Esophagus (tissue), 2 donors: ENCODE results near the gene SHE. TPM values are rescaled to one million over a fixed set of nuclear protein-coding genes. Genes with fewer than 3 reads are reported as not detected.
"Not testable (repeated sequence)": the region's sequence is repeated elsewhere in the genome, so short reads cannot be mapped to it uniquely, and the experiment has no call there.

Experiments
- H3K27ac ChIP-seq, 2 donors: one replicate each; pipeline ENCODE4 v1.5.1; 2013; ENCODE audit warnings: low read depth in 2 of 2, mild to moderate bottlenecking in 2 of 2, inconsistent platforms in 1 of 2, low read length in 1 of 2, moderate library complexity in 1 of 2
- H3K27me3 ChIP-seq, 2 donors: one replicate each; pipeline ENCODE4 v1.6.1; 2013; ENCODE audit warnings: low read length in 2 of 2, control low read depth in 1 of 2, mild to moderate bottlenecking in 1 of 2; ENCODE audit not compliant: insufficient read depth in 2 of 2, control insufficient read depth in 1 of 2
- H3K36me3 ChIP-seq, 2 donors: one replicate each; pipeline ENCODE4 v1.6.1; 2013; ENCODE audit warnings: low read length in 1 of 2; ENCODE audit not compliant: control insufficient read depth in 2 of 2, insufficient read depth in 2 of 2
- H3K4me1 ChIP-seq, 2 donors: one replicate each; pipeline ENCODE4 v1.6.1; 2013; ENCODE audit warnings: low read length in 1 of 2; ENCODE audit not compliant: control insufficient read depth in 2 of 2, insufficient read depth in 2 of 2
- H3K4me3 ChIP-seq, 2 donors: one replicate each; pipeline ENCODE4 v1.5.1; 2013; ENCODE audit warnings: low read length in 2 of 2, mild to moderate bottlenecking in 2 of 2, low read depth in 1 of 2, moderate library complexity in 1 of 2
- H3K9me3 ChIP-seq, 2 donors: one replicate each; pipeline ENCODE4 v1.6.1; 2013; ENCODE audit warnings: mild to moderate bottlenecking in 2 of 2, low read depth in 1 of 2, low read length in 1 of 2, moderate library complexity in 1 of 2; ENCODE audit not compliant: control insufficient read depth in 2 of 2, insufficient read depth in 1 of 2
- WGBS, 2 donors: extraction: QIAGEN DNeasy Blood & Tissue Kit; methylation state at CpG; one replicate each; pipeline ENCODE4 v1.1.7; 2013; 5-methylcytosine and 5-hydroxymethylcytosine counted together
- polyA plus RNA-seq, 2 donors: library from polyadenylated mRNA; stranded (reverse); fragments of 200-250 nt; gene quantifications; one replicate each; pipeline ENCODE4 v1.2.3, GENCODE V29; 2013
- donor health status: healthy with polysubstance abuse.
- donor health status: Bipolar disorder and iron deficiency.

SHE gene
- polyA plus RNA-seq, 2 donors, result 1.5 to 2.1 TPM

DNA sequence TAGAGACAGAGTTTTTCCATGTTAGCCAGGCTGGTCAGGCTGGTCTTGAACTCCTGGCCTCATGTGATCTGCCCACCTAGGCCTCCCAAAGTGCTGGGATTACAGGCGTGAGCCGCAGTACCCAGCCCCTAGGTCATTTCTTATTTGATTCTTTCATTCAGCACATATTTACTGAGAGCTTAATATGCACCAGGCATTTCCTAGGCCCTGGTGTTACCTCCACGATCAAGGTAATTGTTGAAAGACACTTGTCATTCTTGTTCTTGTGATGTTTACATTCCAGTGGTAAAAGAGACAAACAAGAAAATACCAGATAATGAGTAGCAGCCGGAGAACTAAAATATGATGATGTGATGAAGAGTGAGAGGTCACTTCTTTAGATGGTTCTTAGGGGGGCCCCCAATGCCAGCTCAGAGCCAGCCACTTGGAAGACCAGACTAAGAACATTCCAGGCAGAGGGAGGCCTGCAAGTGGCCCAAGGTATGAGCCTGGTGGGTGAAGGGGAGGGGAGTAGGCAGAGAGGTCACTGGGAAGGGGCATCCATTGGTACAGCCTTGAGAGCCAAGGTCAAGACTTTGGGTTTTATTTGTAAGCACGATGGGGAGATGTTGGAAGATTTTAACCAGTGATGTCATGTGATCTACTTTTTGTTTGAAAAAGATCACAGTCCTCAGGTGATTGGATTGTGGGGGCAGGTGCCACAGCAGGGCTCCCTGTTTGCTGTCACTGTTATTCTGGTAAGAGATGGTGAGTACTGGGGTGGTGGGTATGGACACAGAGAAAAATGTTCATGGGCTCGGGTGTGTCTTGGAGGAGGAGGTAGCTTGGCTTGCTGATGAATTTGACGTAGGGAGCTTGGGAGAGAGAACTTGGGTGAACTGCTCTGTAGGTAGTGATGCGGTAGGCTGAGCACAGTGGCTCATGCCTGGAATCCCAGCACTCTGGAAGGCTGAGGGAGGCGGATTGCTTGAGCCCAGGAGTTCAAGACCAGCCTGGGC lies 37.6 kb upstream of the SHE start:
- Histone ChIP-seq H3K27ac (no peak overlapping the region), H3K4me3 (no peak overlapping the region)

DNA sequence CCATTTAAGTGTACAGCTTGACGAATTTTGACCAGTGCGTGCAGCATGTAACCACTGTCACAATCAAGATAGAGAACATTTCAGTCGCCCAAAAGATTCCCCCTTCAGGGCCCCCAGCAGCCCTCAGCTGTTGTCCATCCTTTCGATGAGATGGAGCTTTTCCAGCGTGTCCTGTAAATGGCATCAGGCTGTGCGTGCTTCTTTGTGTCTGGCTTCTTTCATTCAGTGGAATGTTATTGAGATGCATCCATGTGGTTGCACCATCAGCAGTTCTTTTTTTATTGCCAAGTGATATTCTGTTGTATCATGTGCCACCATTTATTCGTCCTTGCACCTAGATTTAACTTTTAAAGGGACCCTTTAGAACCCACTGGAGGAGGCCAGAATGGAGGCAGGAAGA lies 34.4 kb upstream of the SHE start:
- H3K9me3 ChIP-seq, result no peaks in the 10 kb centered on the region
- H3K27ac ChIP-seq, result no peak overlapping the region
- WGBS, 2 donors, result 79 to 84% methylated on average over 7 of the region's 7 CpGs
- H3K4me1 ChIP-seq, result no peaks in the 10 kb centered on the region
- H3K36me3 ChIP-seq, result no peaks in the 10 kb centered on the region
- no peak overlapping the region for H3K4me3 ChIP-seq
- peaks cover 0 to 3% of the 10 kb centered on the region in 2 donors for H3K27me3 ChIP-seq

More for the DNA sequence above, 37.6 kb upstream of the SHE start:
- no peaks in the 10 kb centered on the region for H3K9me3 ChIP-seq
- H3K36me3 ChIP-seq, result no peaks in the 10 kb centered on the region
- peaks cover 0 to 3% of the 10 kb centered on the region in 2 donors for H3K27me3 ChIP-seq
- WGBS, 2 donors, result 78 to 84% methylated on average over 9 of the region's 9 CpGs
- peaks cover 0 to 3% of the 10 kb centered on the region in 2 donors for H3K4me1 ChIP-seq

DNA sequence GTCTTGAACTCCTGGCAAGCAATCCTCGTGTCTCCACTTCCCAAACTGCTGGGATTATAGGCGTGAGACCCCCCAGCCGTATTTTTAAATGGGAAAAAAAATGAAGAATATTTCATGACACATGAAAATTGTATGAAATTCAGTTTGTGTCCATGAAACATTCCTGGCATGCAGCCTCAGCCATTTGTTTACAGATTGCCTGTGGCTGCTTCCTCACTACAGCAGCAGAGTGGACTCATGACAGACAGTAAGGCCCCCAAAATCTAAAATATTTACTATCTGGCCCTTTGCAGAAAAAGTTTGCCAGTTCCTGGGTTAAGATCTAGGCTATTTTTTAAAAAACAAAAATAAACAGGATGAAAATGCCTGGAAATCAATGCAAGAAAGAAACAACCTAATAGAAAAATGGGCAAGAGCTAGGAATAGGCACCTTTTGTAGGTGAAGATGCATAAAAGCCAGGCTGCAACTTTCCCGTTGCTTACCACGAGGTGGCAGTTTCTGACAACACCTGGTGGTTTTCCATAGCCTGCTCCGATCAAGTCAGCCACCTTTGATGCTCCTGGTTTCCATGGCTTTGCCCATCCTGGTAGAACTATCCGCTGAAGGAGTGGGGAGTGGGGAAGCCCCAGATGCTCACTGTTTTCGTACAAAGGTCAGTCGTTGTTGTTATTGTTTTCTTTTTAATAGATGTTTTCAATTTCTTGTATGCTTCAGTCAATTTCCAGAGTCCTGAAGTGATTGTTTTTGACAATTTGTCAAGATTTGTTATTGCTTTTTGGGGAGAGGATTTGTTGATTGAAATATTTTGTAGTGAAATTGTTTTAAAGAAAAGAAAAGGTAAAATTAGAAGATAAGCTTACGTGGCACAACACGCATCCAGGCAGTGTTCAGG lies 32.0 kb upstream of the SHE start:
- WGBS, 2 donors, result 57 to 58% methylated on average over 11 of the region's 11 CpGs
- H3K27ac ChIP-seq, result no peak overlapping the region
- H3K4me1 ChIP-seq, result no peaks in the 10 kb centered on the region

DNA sequence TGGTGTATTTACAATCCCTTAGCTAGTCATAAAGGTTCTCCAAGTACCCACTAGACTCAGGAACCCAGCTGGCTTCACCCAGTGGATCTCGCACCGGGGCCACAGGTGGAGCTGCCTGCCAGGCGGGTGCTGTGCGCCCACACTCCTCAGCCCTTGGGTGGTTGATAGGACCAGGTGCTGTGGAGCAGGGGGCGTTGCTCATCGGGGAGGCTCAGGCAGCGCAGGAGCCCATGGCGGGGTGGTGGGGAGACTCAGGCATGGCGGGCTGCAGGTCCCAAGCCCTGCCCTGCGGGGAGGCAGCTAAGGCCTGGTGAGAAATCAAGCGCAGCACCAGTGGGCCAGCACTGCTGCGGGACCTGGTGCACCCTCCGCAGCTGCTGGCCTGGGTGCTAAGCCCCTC lies 29.7 kb upstream of the SHE start:
- 97 to 98% methylated on average over 13 of the region's 13 CpGs for WGBS, 2 donors

More for the DNA sequence above, 32.0 kb upstream of the SHE start:
- Histone ChIP-seq H3K9me3 (no peaks in the 10 kb centered on the region), H3K27me3 (no peaks in the 10 kb centered on the region), H3K36me3 (no peaks in the 10 kb centered on the region), H3K4me3 (no peak overlapping the region)

DNA sequence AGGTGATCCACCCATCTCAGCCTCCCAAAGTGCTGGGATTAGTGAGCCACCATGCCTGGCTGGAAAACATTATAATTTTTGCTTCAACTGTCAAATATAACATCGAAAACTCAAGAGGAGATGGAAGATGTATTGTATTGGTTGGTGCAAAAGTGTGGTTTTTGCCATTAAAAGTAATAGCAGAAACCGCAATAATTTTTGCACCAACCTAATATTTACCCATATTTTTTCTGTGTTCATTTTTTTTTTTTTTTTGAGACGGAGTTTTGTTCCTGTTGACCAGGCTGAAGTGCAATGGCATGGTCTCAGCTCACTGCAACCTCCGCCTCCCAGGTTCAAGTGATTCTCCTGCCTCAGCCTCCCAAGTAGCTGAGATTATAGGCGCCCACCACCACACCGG lies 27.1 kb upstream of the SHE start:
- H3K9me3 ChIP-seq, result no peaks in the 10 kb centered on the region
- H3K4me3 ChIP-seq, result no peak overlapping the region
- no peak overlapping the region for H3K27ac ChIP-seq
- H3K4me1 ChIP-seq, result no peaks in the 10 kb centered on the region
- no peaks in the 10 kb centered on the region for H3K27me3 ChIP-seq
- WGBS, 2 donors, result 93 to 94% methylated on average over 6 of the region's 6 CpGs
- no peaks in the 10 kb centered on the region for H3K36me3 ChIP-seq

More for the DNA sequence above, 29.7 kb upstream of the SHE start:
- not testable (repeated sequence) for H3K27ac ChIP-seq, H3K36me3 ChIP-seq, H3K27me3 ChIP-seq, H3K9me3 ChIP-seq, H3K4me1 ChIP-seq, H3K4me3 ChIP-seq

DNA sequence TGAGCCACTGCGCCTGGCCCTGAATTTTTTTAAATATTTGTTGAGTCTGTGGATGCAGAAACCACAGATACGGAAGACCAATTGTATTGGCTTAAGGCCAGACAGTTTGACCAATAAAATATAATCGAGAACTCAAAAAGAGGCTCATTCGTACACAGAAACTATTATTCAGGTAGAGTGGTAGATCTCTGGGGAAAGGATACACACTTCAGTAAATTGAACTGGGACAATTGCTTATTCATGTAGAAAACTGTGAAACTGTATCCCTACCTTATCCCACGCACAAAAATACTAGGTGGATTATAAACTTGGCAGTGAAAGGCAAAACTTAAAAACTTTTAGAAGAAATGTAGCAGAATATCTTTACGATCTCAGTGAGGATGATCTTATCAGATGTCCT lies 25.0 kb upstream of the SHE start:
- no peaks in the 10 kb centered on the region for H3K36me3 ChIP-seq
- no peak overlapping the region for H3K27ac ChIP-seq
- no peaks in the 10 kb centered on the region for H3K4me1 ChIP-seq
- no peaks in the 10 kb centered on the region for H3K27me3 ChIP-seq
- H3K4me3 ChIP-seq, result no peak overlapping the region
- H3K9me3 ChIP-seq, result no peaks in the 10 kb centered on the region
- WGBS, 2 donors, result 73 to 79% methylated on average over 6 of the region's 6 CpGs

DNA sequence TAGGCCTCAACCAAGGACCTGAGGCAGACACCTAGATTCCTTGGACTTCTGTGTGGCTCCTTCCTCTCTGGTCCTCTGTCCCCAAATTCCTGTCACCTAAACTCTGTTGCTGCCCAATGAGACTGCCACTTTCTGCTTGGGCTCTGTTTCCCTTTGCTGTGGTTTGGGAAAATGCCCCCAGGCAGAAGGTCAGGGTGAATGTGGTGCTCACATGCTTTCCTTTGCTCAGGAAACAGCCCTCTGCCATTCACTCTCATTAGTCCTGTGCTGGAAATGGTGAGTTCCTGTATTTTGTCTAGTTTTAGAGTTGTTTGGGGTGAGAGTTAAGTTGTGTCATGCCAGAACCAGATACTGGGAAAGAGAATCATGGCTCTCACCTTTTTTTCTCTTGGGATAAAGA lies 22.7 kb upstream of the SHE start:
- Histone ChIP-seq H3K27ac (no peak overlapping the region), H3K4me1 (no peaks in the 10 kb centered on the region), H3K36me3 (no peaks in the 10 kb centered on the region), H3K27me3 (no peaks in the 10 kb centered on the region), H3K9me3 (no peaks in the 10 kb centered on the region), H3K4me3 (no peak overlapping the region)

DNA sequence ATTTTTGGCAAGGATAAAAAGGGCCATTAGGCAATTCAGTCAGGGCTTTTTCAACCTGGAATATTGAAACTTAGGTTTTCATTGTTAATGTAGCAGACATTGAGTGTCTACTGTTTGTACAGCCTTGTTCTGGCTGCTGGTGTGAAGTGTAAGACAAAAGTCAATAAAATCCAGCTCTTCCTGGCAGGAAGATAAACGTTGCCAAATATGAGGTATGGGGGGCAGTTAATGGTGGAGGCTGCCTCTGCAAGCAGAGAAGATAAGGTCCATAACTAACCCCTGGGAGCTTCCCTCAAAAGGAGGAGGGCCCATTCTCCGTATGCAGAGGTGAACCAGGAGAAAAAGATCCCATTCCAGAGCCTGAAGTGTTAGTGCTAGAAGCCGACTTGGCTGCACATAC lies 19.5 kb upstream of the SHE start:
- H3K27ac ChIP-seq, result no peak overlapping the region

DNA sequence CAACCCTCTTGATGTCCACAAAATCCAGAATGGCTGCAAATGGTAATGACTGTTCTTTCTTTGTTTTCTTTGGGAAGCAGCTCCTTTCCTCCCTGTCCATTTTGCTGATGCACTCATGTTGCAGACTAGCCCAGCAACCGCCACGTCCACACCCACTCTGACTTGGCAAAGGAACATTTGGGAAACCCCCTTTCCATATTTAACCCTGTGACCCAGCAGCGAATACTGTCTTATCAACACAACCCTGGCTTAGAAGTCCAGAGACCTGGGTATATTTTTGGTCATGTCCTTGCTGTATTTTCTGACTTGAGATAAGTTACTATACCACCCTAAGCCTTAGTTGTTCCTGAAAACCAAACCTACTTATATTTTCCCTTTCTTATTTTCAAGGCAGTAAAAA lies 18.1 kb upstream of the SHE start:
- Histone ChIP-seq H3K4me3 (no peak overlapping the region), H3K9me3 (no peaks in the 10 kb centered on the region), H3K36me3 (no peaks in the 10 kb centered on the region), H3K27ac (no peak overlapping the region), H3K27me3 (no peaks in the 10 kb centered on the region), H3K4me1 (peaks cover 0 to 2% of the 10 kb centered on the region in 2 donors)
- WGBS, 2 donors, result 22 to 34% methylated on average over 3 of the region's 3 CpGs

More for the DNA sequence above, 19.5 kb upstream of the SHE start:
- H3K27me3 ChIP-seq, result no peaks in the 10 kb centered on the region
- no peaks in the 10 kb centered on the region for H3K36me3 ChIP-seq
- WGBS, 2 donors, result 41 to 43% methylated on average over 3 of the region's 3 CpGs
- H3K4me1 ChIP-seq, result peaks cover 0 to 2% of the 10 kb centered on the region in 2 donors
- no peaks in the 10 kb centered on the region for H3K9me3 ChIP-seq
- H3K4me3 ChIP-seq, result no peak overlapping the region
